BJ (cell line): ENCODE data around the gene DOCK3. TPM values are rescaled to one million over a fixed set of nuclear protein-coding genes. Genes with fewer than 3 reads are reported as not detected.

Experiments used
- CTCF ChIA-PET: fragments of 350-600 bp; formaldehyde crosslinking; extraction: SDS; loops from one replicate; lab custom pipeline; 2021; ENCODE audit warnings: antibody characterized with exemption, inconsistent platforms; lab: Yijun Ruan, JAX
- POLR2A ChIA-PET: fragments of 300-600 bp; sonication (Branson Sonifier 250); formaldehyde crosslinking; extraction: SDS; loops from one replicate; lab custom pipeline; 2021; ENCODE audit warnings: antibody characterized with exemption; lab: Charles Lee
- DNase-seq: peaks from one replicate; pipeline ENCODE4 v3.0.0-alpha.2; 2011; ENCODE audit warnings: low read depth
- H3K27me3 ChIP-seq: 2 replicates; pipeline ENCODE4 v1.6.0; 2011; ENCODE audit warnings: low read length; ENCODE audit not compliant: control insufficient read depth, insufficient read depth
- H3K36me3 ChIP-seq: 2 replicates; pipeline ENCODE4 v1.5.1; 2011; ENCODE audit warnings: low read length; ENCODE audit not compliant: control insufficient read depth, insufficient read depth
- H3K4me3 ChIP-seq: 2 replicates; pipeline ENCODE4 v1.5.1; 2011; ENCODE audit warnings: low read depth, mild to moderate bottlenecking, control low read depth, low read length
- polyA plus RNA-seq: library from polyadenylated mRNA; depleted of rRNA; stranded (reverse); fragments of >200 nt; gene quantifications from 2 replicates; pipeline ENCODE4 v1.2.3, GENCODE V29; 2011
- TF ChIP-seq, protein P1 (sequence below): IDR thresholded peaks from 2 replicates; pipeline ENCODE4 v1.5.1; 2011; ENCODE audit warnings: low read depth, mild to moderate bottlenecking, control low read depth, inconsistent platforms, low read length, moderate library complexity; ENCODE audit not compliant: insufficient read depth

The DOCK3 gene
- polyA plus RNA-seq, 1 experiment, result 0.09 TPM

DNA sequence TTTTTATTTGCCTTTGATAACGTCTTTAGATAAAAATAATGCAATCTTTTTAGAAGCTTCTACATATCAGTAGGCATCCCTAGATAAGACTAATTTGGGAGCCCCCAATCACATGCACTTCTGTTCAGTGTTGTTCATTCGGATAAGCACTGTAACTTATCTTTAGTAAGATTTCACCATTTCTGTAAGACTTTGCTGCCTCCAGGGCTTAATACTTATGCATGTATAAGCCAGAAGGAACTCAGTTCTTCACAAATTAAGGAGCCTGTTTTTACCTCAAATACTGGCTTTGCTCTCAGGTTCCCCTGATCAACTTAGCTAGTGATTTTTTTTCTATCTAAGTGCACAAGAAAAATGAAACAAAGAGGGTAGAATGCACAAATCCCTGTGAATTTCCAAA, 20.3 kb downstream of the DOCK3 start:
- no peak for DNase-seq
- TF ChIP-seq, protein P1, sequence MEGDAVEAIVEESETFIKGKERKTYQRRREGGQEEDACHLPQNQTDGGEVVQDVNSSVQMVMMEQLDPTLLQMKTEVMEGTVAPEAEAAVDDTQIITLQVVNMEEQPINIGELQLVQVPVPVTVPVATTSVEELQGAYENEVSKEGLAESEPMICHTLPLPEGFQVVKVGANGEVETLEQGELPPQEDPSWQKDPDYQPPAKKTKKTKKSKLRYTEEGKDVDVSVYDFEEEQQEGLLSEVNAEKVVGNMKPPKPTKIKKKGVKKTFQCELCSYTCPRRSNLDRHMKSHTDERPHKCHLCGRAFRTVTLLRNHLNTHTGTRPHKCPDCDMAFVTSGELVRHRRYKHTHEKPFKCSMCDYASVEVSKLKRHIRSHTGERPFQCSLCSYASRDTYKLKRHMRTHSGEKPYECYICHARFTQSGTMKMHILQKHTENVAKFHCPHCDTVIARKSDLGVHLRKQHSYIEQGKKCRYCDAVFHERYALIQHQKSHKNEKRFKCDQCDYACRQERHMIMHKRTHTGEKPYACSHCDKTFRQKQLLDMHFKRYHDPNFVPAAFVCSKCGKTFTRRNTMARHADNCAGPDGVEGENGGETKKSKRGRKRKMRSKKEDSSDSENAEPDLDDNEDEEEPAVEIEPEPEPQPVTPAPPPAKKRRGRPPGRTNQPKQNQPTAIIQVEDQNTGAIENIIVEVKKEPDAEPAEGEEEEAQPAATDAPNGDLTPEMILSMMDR, result no peak
- POLR2A ChIA-PET, result no interaction called here
- Histone ChIP-seq H3K36me3 (no peaks in the 10 kb centered on the region), H3K4me3 (no peak overlapping the region), H3K27me3 (no peaks in the 10 kb centered on the region)
- CTCF ChIA-PET, result no interaction called here

GRCh38 chr3:50696276-50696675, 21.5 kb downstream of the DOCK3 start:
- ChIA-PET POLR2A (no interaction called here), CTCF (no interaction called here)
- no peaks in the 10 kb centered on the region for H3K36me3 ChIP-seq
- TF ChIP-seq, protein P1, result no peak
- H3K4me3 ChIP-seq, result no peak overlapping the region
- no peaks in the 10 kb centered on the region for H3K27me3 ChIP-seq
- no peak for DNase-seq

GRCh38 chr3:50698269-50698668, 23.5 kb downstream of the DOCK3 start:
- Histone ChIP-seq H3K27me3 (no peaks in the 10 kb centered on the region), H3K36me3 (no peaks in the 10 kb centered on the region), H3K4me3 (no peak overlapping the region)
- no peak for DNase-seq
- POLR2A ChIA-PET, result no interaction called here
- TF ChIP-seq, protein P1, result no peak
- CTCF ChIA-PET, result no interaction called here

- no peak for DNase-seq
- H3K4me3 ChIP-seq, result no peak overlapping the region
- no peaks in the 10 kb centered on the region for H3K36me3 ChIP-seq
- CTCF ChIA-PET, result no interaction called here
- TF ChIP-seq, protein P1, result no peak
- H3K27me3 ChIP-seq, result no peaks in the 10 kb centered on the region
- POLR2A ChIA-PET, result no interaction called here
These were observed 33.9 kb downstream of the DOCK3 start for GRCh38 chr3:50708620-50709019.

GRCh38 chr3:50714946-50715345, 40.2 kb downstream of the DOCK3 start:
- TF ChIP-seq, protein P1, result no peak
- POLR2A ChIA-PET, result no interaction called here
- H3K36me3 ChIP-seq, result no peaks in the 10 kb centered on the region
- H3K4me3 ChIP-seq, result no peak overlapping the region
- CTCF ChIA-PET, result no interaction called here
- DNase-seq, result no peak
- H3K27me3 ChIP-seq, result no peaks in the 10 kb centered on the region
